Kidney (tissue), 14 donors: ENCODE results near the gene LDAH. TPM values are rescaled to one million over a fixed set of nuclear protein-coding genes. Genes with fewer than 3 reads are reported as not detected.

Experiments used
- DNase-seq, 5 donors: peaks; one replicate each; pipeline ENCODE4 v3.0.0-alpha.2; 2013 to 2020
- FAIRE-seq: peaks from 2 replicates; lab custom pipeline; 2012; peaks lifted over from hg19 to GRCh38; lab: Jason Lieb, UNC
- H3K27ac ChIP-seq, 2 donors: one replicate each; pipeline ENCODE4 v1.7.0; 2013; ENCODE audit warnings: low read depth in 2 of 2, low read length in 2 of 2, inconsistent platforms in 1 of 2
- H3K27me3 ChIP-seq: one replicate; pipeline ENCODE4 v1.7.1; 2013; ENCODE audit warnings: low read length, inconsistent platforms; ENCODE audit not compliant: control insufficient read depth, insufficient read depth
- H3K36me3 ChIP-seq, 3 donors: one replicate each; pipeline versions ENCODE4 v1.7.0 to v1.7.1; 2013; ENCODE audit warnings: low read length in 3 of 3, control low read depth in 1 of 3, inconsistent platforms in 1 of 3; ENCODE audit not compliant: insufficient read depth in 3 of 3, control insufficient read depth in 2 of 3
- H3K4me1 ChIP-seq, 3 donors: one replicate each; pipeline versions ENCODE4 v1.7.0 to v1.7.1; 2013; ENCODE audit warnings: low read length in 3 of 3, inconsistent platforms in 1 of 3, low read depth in 1 of 3; ENCODE audit not compliant: control insufficient read depth in 2 of 3, insufficient read depth in 2 of 3
- H3K4me3 ChIP-seq, 3 donors: one replicate each; pipeline versions ENCODE4 v1.7.0 to v1.8.1; 2013; ENCODE audit warnings: low read length in 3 of 3, control low read depth in 1 of 3, inconsistent platforms in 1 of 3
- H3K9ac ChIP-seq, 3 donors: one replicate each; pipeline versions ENCODE4 v1.7.0 to v1.7.1; 2013; ENCODE audit warnings: low read length in 3 of 3, control low read depth in 1 of 3, inconsistent platforms in 1 of 3
- H3K9me3 ChIP-seq, 3 donors: one replicate each; pipeline versions ENCODE4 v1.7.0 to v1.7.1; 2013; ENCODE audit warnings: low read length in 3 of 3, control low read depth in 1 of 3, inconsistent platforms in 1 of 3; ENCODE audit not compliant: control insufficient read depth in 2 of 3, insufficient read depth in 1 of 3
- CTCF ChIP-seq: IDR thresholded peaks from 3 replicates; pipeline ENCODE4 v1.5.1; 2012; ENCODE audit warnings: mild to moderate bottlenecking, moderate library complexity, borderline replicate concordance; ENCODE audit not compliant: insufficient read depth; ENCODE audit errors: extremely low read depth
- intact Hi-C: fragments of 100-400 bp; cut with DNase I; formaldehyde crosslinking; loops from one replicate; pipeline ENCODE4 v1.11.1; 2022
- polyA plus RNA-seq: library from polyadenylated mRNA; stranded (reverse); fragments of 350-450 nt; fragmentation: Illumina TruSeq; extraction: RNeasy Lipid Tissue Mini Kit (QIAGEN cat#74804); gene quantifications from one replicate; pipeline ENCODE4 v1.2.3, GENCODE V29; 2014; ENCODE audit warnings: low read depth, low replicate concordance; ENCODE audit not compliant: insufficient read depth
- total RNA-seq: library from RNA; stranded (reverse); fragmentation: NEBNext Ultra II Directional; extraction: Animal tissue kit (Norgen Biotek cat#: 25700); gene quantifications from one replicate; pipeline ENCODE4 v1.2.1, GENCODE V29; 2021
- donor health status: control.
- donor health status: control.
- donor health status: control.
- donor health status: control.
- donor health status: control.
- donor health status: DM: yes; HTN: yes; CAD: no.
- donor health status: Normal renal cell carcinoma (clear cell type).

Gene LDAH
- total and polyA plus RNA-seq, 2 donors from 2014 or later: 15.5 to 20.4 TPM

GRCh38 chr2:20752293-20752692 lies 70.6 kb downstream of the LDAH start:
- no peak overlapping the region for H3K4me3 ChIP-seq
- DNase-seq (no peak), FAIRE-seq (no peak)
- peaks cover 0 to 4% (median 0%) of the 10 kb centered on the region in 3 donors for H3K9me3 ChIP-seq
- H3K9ac ChIP-seq: no peak overlapping the region
- no peaks in the 10 kb centered on the region for H3K27me3 ChIP-seq
- intact Hi-C loops: no loop called here
- TF ChIP-seq CTCF: no peak
- H3K27ac ChIP-seq: no peak overlapping the region
- peaks cover 0 to 4% (median 0%) of the 10 kb centered on the region in 3 donors for H3K4me1 ChIP-seq
- peaks cover 2 to 4% (median 3%) of the 10 kb centered on the region in 3 donors for H3K36me3 ChIP-seq

GRCh38 chr2:20747317-20747716 lies 75.6 kb downstream of the LDAH start:
- Histone ChIP-seq H3K36me3 (peaks cover 2 to 4% (median 3%) of the 10 kb centered on the region in 3 donors), H3K9ac (no peak overlapping the region), H3K4me3 (no peak overlapping the region), H3K27ac (no peak overlapping the region), H3K27me3 (no peaks in the 10 kb centered on the region), H3K4me1 (peaks cover 4 to 32% (median 13%) of the 10 kb centered on the region in 3 donors), H3K9me3 (peaks cover 0 to 2% (median 0%) of the 10 kb centered on the region in 3 donors)
- intact Hi-C loops: no loop called here
- TF ChIP-seq CTCF: no peak
- FAIRE-seq: no peak
- DNase-seq: no peak

- H3K4me3 ChIP-seq: no peak overlapping the region
- no peaks in the 10 kb centered on the region for H3K27me3 ChIP-seq
- peak; percentile 76 for FAIRE-seq
- no peaks in the 10 kb centered on the region for H3K9me3 ChIP-seq
- peak overlapping the region in 2 of 3 donors; percentile 16 to 23 for H3K9ac ChIP-seq
- peak overlapping the region; percentile 71 to 81 for H3K27ac ChIP-seq
- no peak for TF ChIP-seq CTCF
- peak in 2 of 5 donors; percentile 73 to 81 for DNase-seq
- H3K4me1 ChIP-seq: peaks cover 4 to 32% (median 13%) of the 10 kb centered on the region in 3 donors
- H3K36me3 ChIP-seq: peaks cover 2 to 4% (median 3%) of the 10 kb centered on the region in 3 donors
- intact Hi-C loops: no loop called here
Observed at GRCh38 chr2:20745924-20746555, 76.9 kb downstream of the LDAH start.
